Cardiac muscle cell (in vitro differentiated cells and primary cell): ENCODE measurements around the gene DVL3. TPM values are rescaled to one million over a fixed set of nuclear protein-coding genes. Genes with fewer than 3 reads are reported as not detected.

Experiments used
- DNase-seq, 2 donors: peaks; one replicate each; pipeline versions ENCODE4 v3.0.0 to v3.0.0-alpha.2; 2010 to 2017; ENCODE audit warnings: low read depth in 1 of 2, low spot score in 1 of 2
- H3K27ac ChIP-seq: fragments of 200-600 bp; sonication (generic); 2 replicates; pipeline ENCODE4 v1.5.1; 2016
- H3K27me3 ChIP-seq: fragments of 200-600 bp; sonication (generic); 2 replicates; pipeline ENCODE4 v1.6.0; 2016; ENCODE audit warnings: control low read depth
- H3K36me3 ChIP-seq: fragments of 200-600 bp; sonication (generic); 2 replicates; pipeline ENCODE4 v1.5.1; 2016; ENCODE audit warnings: control low read depth
- H3K4me1 ChIP-seq: fragments of 200-600 bp; sonication (generic); 2 replicates; pipeline ENCODE4 v1.8.1; 2017; ENCODE audit warnings: low read depth, mild to moderate bottlenecking, mixed run types
- H3K4me3 ChIP-seq: fragments of 200-600 bp; sonication (generic); 2 replicates; pipeline ENCODE4 v1.5.1; 2016; ENCODE audit warnings: mild to moderate bottlenecking
- H3K9me3 ChIP-seq: fragments of 200-600 bp; sonication (generic); 2 replicates; pipeline ENCODE4 v1.5.1; 2017; ENCODE audit warnings: low read depth, mild to moderate bottlenecking, control low read depth
- CTCF ChIP-seq: IDR thresholded peaks from 2 replicates; pipeline ENCODE4 v1.5.1; 2012; ENCODE audit warnings: low read depth, mild to moderate bottlenecking, low read length
- polyA plus RNA-seq: library from polyadenylated mRNA; unstranded; fragments of >200 nt; fragmentation: Nextera tagmentation; extraction: Ambion mirVana; gene quantifications from 2 replicates; pipeline ENCODE4 v1.2.1, GENCODE V29; 2016
- total RNA-seq: library from RNA; depleted of rRNA; stranded (reverse); fragments of >200 nt; gene quantifications from 2 replicates; pipeline ENCODE4 v1.2.3, GENCODE V29; 2016

DVL3 gene
- total and polyA plus RNA-seq, 2 experiments from 2014 or later: 135 to 150 TPM

GRCh38 chr3:184203526-184203925, 48.3 kb downstream of the DVL3 start:
- Histone ChIP-seq H3K27ac (no peak overlapping the region), H3K9me3 (no peaks in the 10 kb centered on the region), H3K4me3 (no peak overlapping the region), H3K4me1 (no peaks in the 10 kb centered on the region), H3K27me3 (peaks cover 13% of the 10 kb centered on the region), H3K36me3 (no peaks in the 10 kb centered on the region)
- TF ChIP-seq CTCF: no peak
- no peak for DNase-seq

- H3K4me1 ChIP-seq: no peaks in the 10 kb centered on the region
- H3K4me3 ChIP-seq: no peak overlapping the region
- H3K27ac ChIP-seq: no peak overlapping the region
- H3K9me3 ChIP-seq: no peaks in the 10 kb centered on the region
- TF ChIP-seq CTCF: no peak
- H3K27me3 ChIP-seq: peaks cover 17% of the 10 kb centered on the region
- H3K36me3 ChIP-seq: no peaks in the 10 kb centered on the region
- peak in 1 of 2 donors; percentile 34 for DNase-seq
Observed at GRCh38 chr3:184209146-184209923, 54.2 kb downstream of the DVL3 start.

GRCh38 chr3:184211297-184211696, 56.1 kb downstream of the DVL3 start:
- DNase-seq: no peak
- no peak overlapping the region for H3K4me3 ChIP-seq
- H3K4me1 ChIP-seq: no peaks in the 10 kb centered on the region
- H3K27me3 ChIP-seq: peaks cover 17% of the 10 kb centered on the region
- TF ChIP-seq CTCF: no peak
- no peak overlapping the region for H3K27ac ChIP-seq
- no peaks in the 10 kb centered on the region for H3K36me3 ChIP-seq
- H3K9me3 ChIP-seq: no peaks in the 10 kb centered on the region

- H3K27me3 ChIP-seq: peaks cover 15% of the 10 kb centered on the region
- no peak overlapping the region for H3K27ac ChIP-seq
- DNase-seq: no peak
- H3K9me3 ChIP-seq: no peaks in the 10 kb centered on the region
- H3K4me3 ChIP-seq: no peak overlapping the region
- no peaks in the 10 kb centered on the region for H3K36me3 ChIP-seq
- no peak for TF ChIP-seq CTCF
- H3K4me1 ChIP-seq: no peaks in the 10 kb centered on the region
Observed at GRCh38 chr3:184211718-184212117, 56.5 kb downstream of the DVL3 start.

DNA sequence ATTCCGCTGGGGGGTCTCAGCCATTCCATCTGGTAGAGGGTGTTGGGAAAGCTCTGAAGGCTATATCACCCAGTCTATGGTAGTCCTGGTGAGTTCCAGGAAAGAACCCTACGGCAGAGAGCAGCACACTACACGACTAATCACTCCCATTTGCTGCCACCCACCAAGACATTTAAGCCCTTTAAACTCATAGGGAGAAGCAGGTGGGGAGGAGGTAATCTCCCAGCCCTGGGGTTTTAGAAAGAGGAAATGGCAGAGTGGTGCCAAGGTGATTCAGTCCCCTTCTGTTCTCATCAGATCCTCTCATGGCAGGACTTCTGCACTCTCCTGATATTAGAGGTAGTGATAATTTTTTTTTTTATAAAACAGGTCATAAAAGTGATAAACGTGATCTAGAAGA, 63.6 kb downstream of the DVL3 start:
- no peak for DNase-seq
- Histone ChIP-seq H3K27me3 (peaks cover 10% of the 10 kb centered on the region), H3K9me3 (no peaks in the 10 kb centered on the region), H3K36me3 (no peaks in the 10 kb centered on the region), H3K27ac (no peak overlapping the region), H3K4me3 (no peak overlapping the region), H3K4me1 (no peaks in the 10 kb centered on the region)
- TF ChIP-seq CTCF: no peak
